Activated T-cell treated with anti-CD3 and anti-CD28 coated beads for 24 hours (primary cell): ENCODE data around the gene RBM47.
"Not testable (repeated sequence)": the region's sequence is repeated elsewhere in the genome, so short reads cannot be mapped to it uniquely, and the experiment has no call there.

Experiments used
- DNase-seq: peaks from one replicate; pipeline ENCODE4 v3.0.0-alpha.2; 2020; ENCODE audit warnings: low read depth

The RBM47 gene

DNA sequence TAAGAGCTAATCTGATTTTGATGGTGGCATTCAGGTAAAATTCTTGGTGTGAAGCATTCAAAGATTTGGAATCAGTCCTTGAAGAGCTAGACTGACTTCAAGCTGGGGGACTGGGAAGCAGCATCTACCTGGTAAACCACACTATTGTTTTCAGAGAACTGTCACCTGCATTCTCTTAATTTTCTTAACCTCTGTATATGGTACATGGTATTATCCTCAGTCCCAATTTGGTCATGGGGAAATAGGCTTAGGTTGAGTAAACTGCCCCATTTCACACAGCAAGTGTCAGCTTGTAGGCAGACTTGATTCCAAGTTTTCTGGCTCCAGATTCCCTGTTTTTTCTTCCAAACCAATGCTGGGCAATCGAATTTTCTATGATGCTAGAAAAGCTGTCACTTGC, 190.1 kb downstream of the RBM47 start:
- no peak for DNase-seq

DNA sequence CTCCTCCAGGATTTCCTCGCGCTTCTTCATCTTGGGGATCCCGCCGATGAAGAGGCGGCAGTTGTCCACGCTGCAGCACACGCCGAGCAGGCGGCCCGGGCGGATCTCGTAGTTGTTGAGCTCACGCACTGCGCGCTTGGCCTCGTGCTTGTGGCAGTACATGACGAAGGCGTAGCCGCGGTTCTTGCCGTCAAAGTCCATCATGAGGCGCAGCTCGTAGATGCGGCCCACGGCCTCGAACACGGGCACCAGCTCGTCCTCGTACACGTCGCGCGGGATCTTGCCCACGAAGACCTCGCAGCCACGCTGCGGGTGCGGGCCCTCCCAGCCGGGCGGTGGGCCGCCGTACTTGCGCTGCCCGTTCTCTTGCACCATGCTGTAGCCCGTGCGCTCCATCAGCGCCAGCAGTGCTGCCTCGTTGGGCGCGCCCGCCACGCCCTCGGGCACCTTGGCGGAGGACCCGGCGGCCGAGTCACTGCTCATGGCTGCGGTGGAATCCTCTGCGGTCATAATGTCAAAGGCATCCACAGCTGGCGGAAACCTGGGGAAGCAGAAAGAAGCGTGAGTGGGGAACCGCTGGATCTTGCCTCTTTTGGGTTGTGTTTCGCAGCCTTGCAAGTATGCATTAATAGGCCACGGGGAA, 191.2 kb downstream of the RBM47 start:
- DNase-seq = no peak

DNA sequence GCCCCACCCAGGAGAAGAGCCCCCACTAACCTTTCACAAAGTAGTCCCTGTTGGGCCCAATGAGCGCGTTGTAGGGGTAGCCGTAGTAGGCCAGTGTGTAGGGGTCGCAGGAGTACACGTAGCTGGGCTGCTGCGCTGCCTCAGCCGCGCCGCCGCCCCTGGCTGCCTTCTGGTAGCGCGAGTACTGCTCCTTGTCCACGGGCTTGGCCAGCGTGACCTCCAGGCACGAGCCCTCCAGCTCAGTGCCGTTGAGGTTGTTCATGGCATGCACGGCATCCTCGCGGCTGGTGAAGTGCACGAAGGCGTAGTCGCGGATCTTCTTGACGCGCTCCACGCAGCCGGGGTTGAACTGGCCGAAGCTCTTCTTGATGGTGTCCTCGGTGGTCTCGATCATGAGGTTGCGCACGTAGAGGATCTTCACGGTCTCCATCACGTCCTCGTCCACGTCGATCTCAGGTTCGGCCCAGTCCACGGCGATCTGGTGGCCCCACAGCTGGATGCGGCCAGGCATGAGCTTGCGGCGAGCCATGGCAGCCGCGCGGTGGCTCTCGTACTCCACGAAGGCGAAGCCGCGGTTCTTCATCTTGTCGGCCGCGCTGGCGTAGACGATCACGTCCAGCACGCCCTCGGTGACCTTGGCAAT, 191.8 kb downstream of the RBM47 start:
- DNase-seq = no peak

DNA sequence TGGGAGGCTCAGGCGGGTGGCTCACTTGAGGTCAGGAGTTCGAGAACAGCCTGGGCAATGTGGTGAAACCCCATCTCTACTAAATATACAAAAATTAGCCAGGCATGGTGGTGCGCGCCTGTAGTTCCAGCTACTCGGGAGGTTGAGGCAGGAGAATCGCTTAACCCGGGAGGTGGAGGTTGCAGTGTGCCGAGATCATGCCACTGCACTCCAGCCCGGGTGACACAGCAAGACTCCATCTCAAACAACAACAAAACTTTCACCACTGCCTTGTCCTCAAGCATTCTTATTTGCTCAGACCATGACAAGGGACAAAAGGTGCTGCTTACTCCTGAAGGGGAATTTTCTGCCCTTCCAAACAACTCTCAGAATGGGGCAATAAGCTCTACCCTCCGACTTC, 194.4 kb downstream of the RBM47 start:
- DNase-seq = not testable (repeated sequence)

DNA sequence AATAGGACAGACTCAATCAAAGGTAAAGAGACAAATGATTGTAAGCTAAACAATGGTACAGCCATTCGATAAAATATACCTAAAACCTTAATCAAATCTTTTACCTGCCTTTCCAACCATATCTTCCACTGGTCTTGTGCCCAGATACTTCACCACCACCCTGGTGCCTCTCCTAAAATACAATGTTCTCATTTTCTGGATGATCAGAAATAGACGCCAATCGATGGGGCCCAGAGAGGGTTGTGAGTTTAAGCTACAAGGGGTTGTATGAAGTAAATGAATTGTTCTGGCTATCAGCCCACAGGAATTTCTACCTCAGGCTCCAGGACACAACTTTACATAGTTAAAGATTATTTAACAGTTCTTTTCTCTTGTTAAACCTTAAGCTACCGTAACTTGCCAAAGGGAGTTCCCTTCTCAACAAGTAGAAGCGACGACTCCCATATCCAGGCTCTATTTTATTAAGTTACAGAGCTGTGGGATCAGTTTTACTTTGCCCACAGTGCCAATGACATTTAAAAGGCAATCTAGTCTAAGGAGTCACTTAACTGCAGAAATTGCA, 195.5 kb downstream of the RBM47 start:
- DNase-seq = no peak

DNA sequence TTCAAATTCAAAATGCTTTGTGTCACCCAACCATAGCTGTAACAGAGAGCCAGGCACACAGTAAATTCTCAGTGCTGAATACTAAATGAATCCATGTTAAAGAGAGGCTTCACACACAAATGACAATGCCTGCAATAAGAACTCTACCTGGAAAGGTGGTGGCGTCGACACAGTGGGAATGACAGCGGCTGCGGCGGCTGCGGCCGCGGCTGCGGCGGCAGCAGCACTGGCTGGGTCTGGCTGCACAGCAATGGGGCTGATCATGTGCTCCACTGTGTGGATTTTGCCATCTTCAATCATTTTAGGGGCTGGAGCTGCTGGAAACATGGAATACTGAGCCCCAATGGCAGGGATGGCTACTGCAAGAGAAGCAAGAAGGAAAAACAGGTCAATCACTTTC, 197.2 kb downstream of the RBM47 start:
- no peak for DNase-seq

DNA sequence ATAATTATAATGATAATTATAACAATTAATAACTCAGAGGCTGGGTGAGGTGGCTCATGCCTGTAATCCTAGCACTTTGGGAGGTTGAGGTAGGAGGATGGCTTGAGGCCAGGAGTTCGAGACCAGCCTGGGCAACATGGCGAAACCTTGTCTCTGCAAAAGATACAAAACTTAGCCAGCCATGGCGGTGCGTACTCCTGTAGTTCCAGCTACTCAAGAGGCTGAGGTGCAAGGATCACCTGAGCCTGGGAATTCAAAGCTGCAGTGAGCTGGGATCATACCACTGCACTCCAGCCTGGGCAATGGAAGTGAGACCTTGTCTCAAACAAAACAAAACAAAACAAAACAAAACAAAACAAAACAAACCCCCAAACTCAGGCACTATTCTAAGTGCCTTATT, 201.8 kb downstream of the RBM47 start:
- not testable (repeated sequence) for DNase-seq

DNA sequence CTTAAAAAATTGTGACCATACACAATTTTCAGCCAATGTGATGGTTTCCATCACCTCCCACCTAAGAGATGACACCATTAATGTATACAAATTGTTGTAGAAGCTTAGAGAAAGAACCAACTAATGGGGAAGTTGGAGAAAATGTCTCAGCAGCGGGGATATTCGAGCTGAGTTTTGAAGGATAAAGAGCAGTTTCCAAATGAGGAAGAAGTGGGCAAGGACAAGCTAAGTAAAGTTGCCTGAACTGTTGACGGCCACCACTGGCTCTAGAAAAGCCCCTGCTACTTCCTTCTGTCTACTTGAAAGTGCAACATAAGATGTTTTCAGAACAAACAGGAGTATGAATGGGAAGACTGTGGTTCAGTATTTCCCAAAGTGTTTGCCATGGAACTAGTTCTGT, 202.5 kb downstream of the RBM47 start:
- DNase-seq = no peak

DNA sequence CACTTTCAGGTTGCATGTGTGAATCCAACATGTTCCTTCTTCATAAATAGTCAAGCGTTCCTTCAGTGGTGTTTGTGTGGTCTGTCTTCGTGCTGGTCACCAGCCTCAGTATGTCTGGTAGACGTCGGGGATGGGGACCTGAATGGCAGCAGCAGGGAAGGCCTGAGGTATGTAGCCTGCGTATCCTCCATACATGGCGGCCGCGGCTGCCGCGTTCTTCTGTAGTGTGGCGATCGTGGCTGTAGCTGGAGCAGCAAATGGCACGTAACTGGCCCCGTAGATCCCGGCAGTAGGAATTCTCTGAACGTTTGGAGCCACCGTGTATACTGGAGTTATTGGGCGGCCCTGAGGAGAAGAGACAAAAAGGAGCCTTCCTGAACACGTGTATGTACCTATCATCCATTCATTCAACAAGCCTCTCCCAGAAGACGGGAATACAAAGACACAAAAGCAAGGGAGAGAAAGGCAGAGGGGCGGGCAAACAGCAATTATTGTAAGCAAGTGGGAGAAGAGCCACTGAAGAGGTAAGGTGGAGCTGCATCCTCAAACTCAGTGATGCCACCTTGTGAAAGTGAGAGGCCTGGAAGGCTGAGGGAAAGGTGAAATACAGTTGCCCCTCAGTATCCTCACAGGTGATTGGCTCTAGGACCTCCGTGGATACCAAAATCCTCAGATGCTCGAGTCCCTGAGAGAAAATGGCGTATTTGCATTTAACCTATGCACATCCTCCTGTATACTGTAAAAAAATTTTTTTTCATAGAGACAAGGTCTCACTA, 203.7 kb downstream of the RBM47 start:
- no peak for DNase-seq

DNA sequence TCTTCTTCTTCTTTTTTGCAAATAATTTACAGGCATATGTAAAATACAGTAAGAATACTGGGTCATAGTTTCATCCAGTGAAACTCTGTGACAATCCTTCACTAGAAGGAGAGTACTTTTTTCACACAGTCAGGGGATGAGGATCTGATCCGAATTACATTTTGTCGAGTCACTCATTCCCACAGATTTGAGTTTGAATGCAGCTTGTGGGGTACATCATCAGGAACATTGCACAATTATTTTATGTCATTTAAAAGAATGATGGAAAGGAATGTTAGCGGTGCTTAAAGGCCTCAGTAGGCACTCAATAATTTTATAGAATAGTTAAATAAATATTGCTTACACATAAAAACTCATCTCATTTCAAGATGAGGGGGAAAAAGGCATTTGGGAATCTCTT, 205.9 kb downstream of the RBM47 start:
- DNase-seq = no peak

DNA sequence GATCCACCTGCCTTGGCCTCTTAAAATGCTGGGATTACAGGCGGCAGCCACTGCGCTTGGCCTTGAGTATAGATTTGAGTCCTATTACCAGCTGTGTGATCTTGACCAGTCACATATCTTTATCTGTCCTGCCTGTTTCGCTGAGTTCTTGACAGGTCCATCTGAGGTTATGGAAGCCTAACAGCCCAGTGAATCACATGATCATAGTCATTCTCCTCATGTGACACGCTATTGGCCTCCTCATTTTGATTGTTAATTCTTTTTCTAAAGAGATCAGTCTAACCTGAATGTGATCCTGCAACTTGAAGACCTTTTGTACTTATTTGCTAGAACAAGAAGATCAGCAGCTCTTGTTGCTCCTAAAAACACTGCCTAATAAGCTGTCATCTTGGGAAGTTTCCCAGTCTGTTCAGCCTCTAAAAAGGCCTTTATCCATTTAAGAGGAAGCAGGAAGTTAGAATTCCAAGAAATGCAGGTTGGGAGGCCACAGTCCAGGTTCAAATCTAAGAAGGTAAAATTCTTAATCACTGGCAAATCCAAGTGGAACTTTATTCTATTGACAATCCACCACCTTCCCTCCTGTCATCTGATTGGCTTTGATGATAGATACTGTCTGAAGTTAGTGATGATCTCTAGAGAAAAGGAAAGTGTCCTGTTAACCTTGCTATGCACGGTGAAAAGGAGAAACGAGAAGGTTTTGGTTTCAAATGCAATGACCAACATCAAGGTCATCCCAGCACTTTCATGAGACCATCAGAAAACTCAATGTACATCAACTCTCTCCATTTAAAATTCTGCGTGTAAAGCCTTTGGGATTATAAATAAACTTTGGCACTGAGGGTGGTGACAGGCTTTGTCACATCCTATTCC, 207.6 kb downstream of the RBM47 start:
- DNase-seq = no peak

DNA sequence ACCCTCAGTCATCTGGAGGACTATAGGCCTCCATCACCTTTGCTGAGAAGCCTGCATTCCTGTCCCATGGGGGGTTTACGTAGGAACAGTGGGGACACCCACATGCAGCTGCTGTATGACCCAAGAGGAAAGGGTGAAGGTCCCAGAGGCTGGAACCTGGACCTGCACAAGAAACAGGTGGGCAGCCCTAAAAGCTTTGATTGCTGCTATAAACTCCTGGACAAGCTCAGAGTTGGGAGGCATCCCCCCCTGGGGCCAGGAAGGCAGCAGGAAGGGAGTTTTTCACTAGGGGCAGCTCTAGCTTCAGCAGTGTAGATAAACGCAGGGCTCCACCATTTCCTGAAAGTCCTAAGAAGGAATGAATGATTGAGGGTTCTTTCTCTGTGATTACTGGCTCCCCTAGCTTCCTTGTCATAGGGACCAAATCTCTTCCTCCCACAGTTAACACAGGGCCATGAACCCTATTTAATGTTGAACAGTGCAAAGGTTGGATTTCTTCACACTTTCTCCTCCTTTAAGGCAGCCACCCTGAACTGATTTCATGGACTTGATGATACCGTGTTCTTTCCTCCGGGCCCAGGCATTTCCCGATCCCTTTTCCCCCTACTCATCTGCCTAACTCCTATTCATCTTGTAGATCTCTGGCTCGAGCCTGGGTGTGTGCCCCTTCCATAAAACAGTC, 210.3 kb downstream of the RBM47 start:
- no peak for DNase-seq

DNA sequence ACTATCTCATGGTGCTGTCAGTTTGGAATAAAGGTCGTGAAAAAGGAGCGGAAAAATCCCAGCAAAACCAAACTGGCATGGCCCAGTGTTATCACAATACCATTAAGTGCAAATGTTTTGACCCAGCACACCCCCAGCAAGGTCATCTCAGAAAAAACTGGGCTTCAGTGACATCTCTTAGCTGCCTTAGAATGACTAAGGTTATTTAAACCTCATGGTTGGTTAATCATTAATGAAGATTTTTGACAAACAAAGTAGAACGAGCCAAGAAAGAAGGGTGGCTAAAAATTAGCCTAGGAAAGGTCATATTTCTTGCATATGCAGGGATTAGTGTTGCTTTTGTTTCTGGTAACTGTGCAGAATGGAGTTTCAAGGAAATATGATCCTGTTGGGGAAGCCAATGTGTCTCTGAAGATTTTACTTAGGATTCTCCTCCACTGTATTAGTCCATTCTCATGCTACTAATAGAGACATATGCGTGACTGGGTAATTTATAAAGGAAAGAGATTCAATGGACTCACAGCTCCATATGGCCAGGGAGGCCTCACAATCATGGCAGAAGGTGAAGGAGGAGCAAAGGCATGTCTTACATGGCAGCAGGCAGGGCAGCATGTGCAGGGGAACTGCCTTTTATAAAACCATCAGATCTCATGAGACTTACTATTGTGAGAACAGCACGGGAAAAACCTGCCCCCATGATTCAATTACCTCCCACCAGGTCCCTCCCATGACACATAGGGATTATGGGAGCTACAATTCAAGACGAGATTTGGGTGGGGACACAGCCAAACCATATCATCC, 211.0 kb downstream of the RBM47 start:
- DNase-seq = no peak

DNA sequence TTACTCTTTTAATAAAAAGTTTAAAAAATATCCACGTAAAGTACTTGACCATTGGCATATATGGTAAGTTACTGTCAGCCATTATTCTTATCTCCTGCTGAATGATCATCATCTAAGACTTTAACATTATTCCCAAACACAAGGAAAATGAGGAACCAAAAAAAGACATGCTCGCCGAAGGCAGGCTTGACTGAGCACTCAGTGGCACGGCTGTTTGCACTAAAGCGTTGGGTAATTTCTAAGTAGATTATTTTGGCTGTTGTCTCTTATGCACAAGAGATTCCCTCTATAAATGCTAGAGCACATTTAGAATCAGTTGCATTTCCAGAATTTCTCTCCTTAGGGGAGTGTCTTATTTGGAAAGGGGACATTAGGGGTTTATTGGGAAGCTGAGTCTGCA, 211.7 kb downstream of the RBM47 start:
- DNase-seq = no peak

DNA sequence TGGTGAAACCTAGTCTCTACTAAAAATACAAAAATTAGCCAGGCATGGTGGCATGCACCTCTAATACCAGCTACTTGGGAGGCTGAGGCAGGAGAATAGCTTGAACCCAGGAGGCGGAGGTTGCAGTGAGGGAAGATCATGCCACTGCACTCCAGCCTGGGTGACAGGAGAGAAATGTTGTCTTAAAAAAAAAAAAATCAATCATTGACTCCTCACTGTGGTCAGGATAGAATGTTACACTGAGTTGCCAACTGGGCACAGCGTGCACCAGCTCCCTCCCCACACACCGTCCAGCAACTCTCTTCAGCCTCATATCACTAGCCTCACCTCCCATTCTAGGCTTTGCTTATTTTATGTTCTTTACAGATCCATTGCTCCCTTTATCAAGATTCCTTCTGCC, 215.0 kb downstream of the RBM47 start:
- no peak for DNase-seq

DNA sequence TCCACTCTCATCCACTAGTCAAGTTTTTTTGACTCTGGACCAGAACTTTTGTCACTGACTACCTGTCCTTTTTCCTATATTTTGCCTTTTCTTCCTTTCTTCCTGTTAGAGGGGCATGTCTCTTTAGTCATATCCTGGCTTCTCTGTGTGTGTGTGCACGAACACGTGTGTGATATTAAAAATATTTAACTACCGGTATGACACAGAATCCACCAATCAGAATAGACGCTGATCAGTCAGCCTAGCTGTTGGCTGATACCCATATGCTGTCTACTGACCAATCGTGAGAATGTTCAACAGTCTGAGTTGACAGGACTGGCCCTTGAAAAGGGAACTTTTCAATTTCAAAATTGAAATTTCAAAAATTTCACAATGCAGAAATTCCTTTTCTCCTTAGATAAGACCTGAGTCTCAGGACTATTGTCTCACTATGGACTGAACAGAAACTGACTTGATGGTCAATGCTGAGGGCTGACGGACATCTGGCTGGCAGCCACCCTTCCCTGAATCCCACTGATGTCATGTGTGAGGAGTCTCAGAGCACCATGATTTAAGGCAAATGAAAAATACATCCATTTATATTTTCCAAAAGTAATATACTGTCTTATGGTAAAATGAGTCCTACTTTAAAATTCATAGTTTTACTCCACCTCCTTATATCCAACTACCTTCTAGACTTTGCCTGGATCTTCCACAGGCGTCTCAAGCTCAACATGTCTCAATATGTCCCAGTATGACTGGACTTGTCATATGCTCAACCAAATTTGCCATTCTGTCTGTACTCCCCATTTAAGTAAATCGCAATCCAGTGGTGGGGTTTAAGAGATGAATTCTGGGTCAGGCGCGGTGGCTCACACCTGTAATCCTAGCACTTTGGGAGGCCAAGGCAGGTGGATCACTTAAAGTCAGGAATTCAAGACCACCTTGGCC, 216.5 kb downstream of the RBM47 start:
- DNase-seq = no peak

DNA sequence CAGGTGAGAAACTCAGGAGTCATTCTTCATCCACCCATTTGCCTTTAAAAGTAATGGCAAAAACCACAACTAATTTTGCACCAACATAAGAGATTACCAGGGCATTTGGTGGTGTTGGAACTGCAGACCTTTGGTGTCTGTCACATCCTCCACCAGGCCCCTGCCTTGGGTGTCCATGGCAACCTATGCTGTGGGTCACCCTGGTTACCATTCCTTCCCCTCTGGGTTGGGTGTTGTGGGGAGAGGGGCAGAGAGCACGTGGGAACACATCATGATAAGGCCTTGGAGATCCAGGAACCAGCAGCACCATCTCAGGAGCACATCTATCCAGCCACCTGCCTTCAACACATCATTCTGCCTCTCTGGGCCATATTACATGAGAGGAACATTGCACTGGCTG, 217.3 kb downstream of the RBM47 start:
- DNase-seq = no peak

DNA sequence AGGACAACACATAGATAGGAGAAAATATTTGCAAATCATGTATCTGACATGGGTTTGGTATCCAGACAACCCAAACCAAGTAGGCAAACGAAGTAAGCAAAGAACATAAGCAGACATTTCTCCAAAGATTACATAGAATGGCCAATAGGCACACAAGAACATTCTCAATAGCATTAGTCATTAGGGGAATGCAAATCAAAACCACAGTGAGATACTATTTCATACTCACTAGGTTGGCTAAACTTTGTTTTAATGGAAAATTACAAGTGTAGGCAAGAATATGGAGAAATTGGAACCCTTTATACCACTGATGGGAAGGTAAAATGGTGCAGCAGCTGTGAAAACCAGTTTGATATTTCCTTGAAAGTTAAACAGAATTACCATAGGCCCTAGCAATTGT, 219.8 kb downstream of the RBM47 start:
- no peak for DNase-seq

DNA sequence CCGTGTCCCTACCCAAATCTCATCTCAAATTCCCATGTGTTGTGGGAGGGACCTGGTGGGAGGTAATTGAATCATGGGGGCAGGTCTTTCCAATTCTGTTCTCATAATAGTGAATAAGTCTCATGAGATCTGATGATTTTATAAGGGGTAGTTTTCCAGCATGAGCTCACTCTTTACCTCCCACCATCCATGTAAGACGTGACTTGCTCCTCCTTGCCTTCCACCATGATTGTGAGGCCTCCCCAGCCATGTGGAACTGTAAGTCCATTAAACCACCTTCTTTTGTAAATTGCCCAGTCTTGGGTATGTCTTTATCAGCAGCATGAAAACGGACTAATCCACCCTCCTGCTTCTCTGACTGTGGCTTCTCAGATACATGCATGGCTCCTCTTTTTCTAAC, 222.2 kb downstream of the RBM47 start:
- not testable (repeated sequence) for DNase-seq

DNA sequence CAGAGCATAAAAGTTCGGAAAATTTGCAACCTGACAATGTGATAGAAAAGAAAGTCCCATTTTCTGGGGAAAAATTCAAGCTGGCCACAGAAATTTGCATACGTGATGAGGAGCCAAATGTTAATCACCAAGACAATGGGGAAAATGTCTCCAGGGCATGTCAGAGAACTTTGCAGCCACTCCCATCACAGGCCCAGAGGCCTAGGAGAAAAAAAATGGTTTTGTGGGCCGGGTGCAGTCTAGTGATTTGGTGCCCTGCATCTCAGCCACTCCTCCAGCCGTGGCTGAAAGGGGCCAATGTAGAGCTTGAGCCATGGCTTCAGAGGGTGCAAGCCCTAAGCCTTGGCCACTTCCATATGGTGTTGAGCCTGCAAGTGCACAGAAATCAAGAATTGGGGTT, 223.3 kb downstream of the RBM47 start:
- no peak for DNase-seq
